GM12801 (cell line): ENCODE data around the gene PDZRN4.

Source experiments
- CTCF ChIP-seq: IDR thresholded peaks from one replicate; pipeline ENCODE4 v1.5.1; 2011; ENCODE audit warnings: control low read depth; ENCODE audit not compliant: insufficient read length; ENCODE audit errors: extremely low read depth

PDZRN4 gene

GRCh38 chr12:41433460-41433859, 245.3 kb downstream of the PDZRN4 start:
- TF ChIP-seq CTCF: no peak

- no peak for TF ChIP-seq CTCF
Measured at GRCh38 chr12:41436076-41436475, 248.0 kb downstream of the PDZRN4 start.

GRCh38 chr12:41437563-41437962, 249.4 kb downstream of the PDZRN4 start:
- TF ChIP-seq CTCF: no peak

GRCh38 chr12:41438854-41439541, 250.9 kb downstream of the PDZRN4 start:
- TF ChIP-seq CTCF: no peak

GRCh38 chr12:41439801-41440200, 251.7 kb downstream of the PDZRN4 start:
- TF ChIP-seq CTCF: no peak

GRCh38 chr12:41441180-41441579, 253.1 kb downstream of the PDZRN4 start:
- no peak for TF ChIP-seq CTCF

GRCh38 chr12:41442896-41443295, 254.8 kb downstream of the PDZRN4 start:
- TF ChIP-seq CTCF: no peak
